HepG2 (cell line): ENCODE data around the gene ZFYVE26. TPM values are rescaled to one million over a fixed set of nuclear protein-coding genes. Genes with fewer than 3 reads are reported as not detected.

ENCODE experiments used
- ATAC-seq: fragments of 200-7000 bp; cut with Tn5 transposase; 3 replicates; pipeline ENCODE4 v1.9.1; 2020; ENCODE audit warnings: mild to moderate bottlenecking, moderate library complexity
- BruUV-seq: library from RNA; stranded (reverse); fragments of 400-500 nt; replicated peaks from 2 replicates; lab custom pipeline; 2021; lab: Mats Ljungman, UMichigan
- CTCF ChIA-PET: fragments of 300-600 bp; formaldehyde crosslinking; extraction: SDS; loops from one replicate; lab custom pipeline; 2021; ENCODE audit warnings: low total read pairs, inconsistent platforms, low intra/inter-chr PET ratio; lab: Yijun Ruan, JAX
- POLR2A ChIA-PET: fragments of 350-600 bp; sonication (Branson Sonifier 250); formaldehyde crosslinking; loops from one replicate; lab custom pipeline; 2020; ENCODE audit warnings: antibody characterized with exemption, inconsistent platforms; lab: Yijun Ruan, JAX
- DNase-seq: peaks from one replicate; pipeline ENCODE4 v3.0.0-alpha.2; 2015; ENCODE audit warnings: low spot score
- FAIRE-seq: peaks from 3 replicates; lab custom pipeline; 2011; peaks lifted over from hg19 to GRCh38; lab: Jason Lieb, UNC
- H2AFZ ChIP-seq: one replicate; pipeline ENCODE4 v1.6.1; 2011; ENCODE audit warnings: low read length, inconsistent platforms
- H3K27ac ChIP-seq: fragments of 300-600 bp; 3 replicates; pipeline ENCODE4 v1.8.0; 2011; ENCODE audit warnings: mixed run types, mild to moderate bottlenecking, mixed read lengths, low read length, inconsistent platforms; ENCODE audit not compliant: insufficient read depth; ENCODE audit errors: extremely low read length
- H3K27me3 ChIP-seq, 2 experiments: fragments of 200-600 bp in 1 of 2; 2 replicates in 1 of 2; 3 replicates in 1 of 2; pipeline versions ENCODE4 v1.6.0 to v1.8.0; 2011; ENCODE audit warnings: low read length in 2 of 2, mild to moderate bottlenecking in 2 of 2, moderate library complexity in 2 of 2, inconsistent platforms in 1 of 2; ENCODE audit not compliant: insufficient read depth in 2 of 2, control insufficient read depth in 1 of 2
- H3K36me3 ChIP-seq, 2 experiments: fragments of 200-600 bp in 1 of 2; replicated peaks in 1 of 2; 2 replicates in 1 of 2; 3 replicates in 1 of 2; pipeline versions ENCODE4 v1.5.1 to v1.8.0; 2011; ENCODE audit warnings: low read length in 2 of 2, inconsistent platforms in 1 of 2; ENCODE audit not compliant: insufficient read depth in 2 of 2, control insufficient read depth in 1 of 2
- H3K4me1 ChIP-seq: 2 replicates; pipeline ENCODE4 v1.5.1; 2012; ENCODE audit warnings: low read length, inconsistent platforms; ENCODE audit not compliant: insufficient read depth
- H3K4me2 ChIP-seq: 2 replicates; pipeline ENCODE4 v1.6.0; 2011; ENCODE audit warnings: low read depth, low read length, inconsistent platforms
- H3K4me3 ChIP-seq, 3 experiments: fragments of 200-600 bp in 1 of 3; sonication (generic), shearing (Covaris generic) in 1 of 3; replicated peaks in 1 of 3; 2 replicates each; pipeline ENCODE4 v1.5.1; 2011 to 2016; ENCODE audit warnings: low read length in 3 of 3, inconsistent platforms in 2 of 3, low read depth in 2 of 3, mild to moderate bottlenecking in 2 of 3, control low read depth in 1 of 3, mixed read lengths in 1 of 3; ENCODE audit not compliant: insufficient read depth in 1 of 3
- H3K79me2 ChIP-seq: one replicate; pipeline ENCODE4 v1.6.1; 2011; ENCODE audit warnings: low read length, inconsistent platforms; ENCODE audit not compliant: insufficient read depth
- H3K9ac ChIP-seq: 2 replicates; pipeline ENCODE4 v1.6.0; 2011; ENCODE audit warnings: mild to moderate bottlenecking, low read depth, low read length, inconsistent platforms; ENCODE audit not compliant: insufficient read depth
- H3K9me3 ChIP-seq: 2 replicates; pipeline ENCODE4 v1.5.1; 2012; ENCODE audit warnings: mild to moderate bottlenecking, low read length
- H4K20me1 ChIP-seq: 2 replicates; pipeline ENCODE4 v1.6.0; 2011; ENCODE audit warnings: inconsistent platforms, mild to moderate bottlenecking, low read length, moderate library complexity; ENCODE audit not compliant: insufficient read depth
- MYC ChIP-seq: sonication (generic); formaldehyde crosslinking; IDR thresholded peaks from 2 replicates; pipeline ENCODE4 v1.9.0; 2021; ENCODE audit warnings: missing genetic modification reagents, borderline replicate concordance
- PRPF4 ChIP-seq: fragments of 200-400 bp; formaldehyde crosslinking; IDR thresholded peaks from 2 replicates; pipeline ENCODE4 v1.6.1; 2016; ENCODE audit warnings: low read length, low read depth; ENCODE audit not compliant: poor library complexity, severe bottlenecking
- RFX5 ChIP-seq: IDR thresholded peaks from 2 replicates; pipeline ENCODE4 v1.6.1; 2011; ENCODE audit warnings: low read depth, low read length, improper control_type of control experiment
- ZBTB38 ChIP-seq: sonication (generic); formaldehyde crosslinking; IDR thresholded peaks from 2 replicates; pipeline ENCODE4 v1.5.1; 2020; ENCODE audit warnings: mild to moderate bottlenecking, missing genetic modification reagents
- ZNF564 ChIP-seq: sonication (generic); formaldehyde crosslinking; IDR thresholded peaks from 2 replicates; pipeline ENCODE4 v1.8.1; 2023; ENCODE audit warnings: mild to moderate bottlenecking, missing genetic modification reagents
- ZNF614 ChIP-seq: IDR thresholded peaks from 2 replicates; pipeline ENCODE4 v1.6.1; 2018; ENCODE audit warnings: missing biosample characterization, missing genetic modification reagents, inconsistent platforms, borderline replicate concordance
- ZNF615 ChIP-seq: sonication (generic); formaldehyde crosslinking; IDR thresholded peaks from 2 replicates; pipeline ENCODE4 v1.5.0; 2020; ENCODE audit warnings: mild to moderate bottlenecking, missing genetic modification reagents, borderline replicate concordance
- ZNF780A ChIP-seq: sonication (generic); formaldehyde crosslinking; IDR thresholded peaks from 2 replicates; pipeline ENCODE4 v1.8.0; 2022; ENCODE audit warnings: mild to moderate bottlenecking, missing genetic modification reagents, moderate library complexity
- ZSCAN20 ChIP-seq: sonication (generic); formaldehyde crosslinking; IDR thresholded peaks from 2 replicates; pipeline ENCODE4 v1.4.0; 2020; ENCODE audit warnings: missing genetic modification reagents, mild to moderate bottlenecking, borderline replicate concordance
- WGBS: methylation state at CpG from one replicate; pipeline ENCODE4 v1.1.6; 2017; ENCODE audit warnings: low lambda C conversion rate; 5-methylcytosine and 5-hydroxymethylcytosine counted together
- in situ Hi-C: cut with HindIII; loops from 2 replicates; pipeline ENCODE4 v1.10.0; 2017; ENCODE audit warnings: low pct_unique_long_range_greater_than_20kb; ENCODE audit not compliant: extremely low pct_ligation_motif_present
- intact Hi-C: fragments of 100-400 bp; cut with micrococcal nuclease; formaldehyde crosslinking; loops from one replicate; pipeline ENCODE4 v1.10.0; 2022; ENCODE audit not compliant: unreplicated experiment
- polyA plus RNA-seq, 8 experiments: library from polyadenylated mRNA; depleted of rRNA in 3 of 8; stranded (reverse) in 7 of 8; unstranded in 1 of 8; fragments of >200 nt; fragmentation: Illumina TruSeq in 4 of 8; extraction: Trizol in 4 of 8; gene quantifications; 2 replicates each; pipeline versions ENCODE4 v1.2.1 to v1.2.3, GENCODE V29; 2011 to 2016; ENCODE audit warnings: low read depth in 4 of 8, missing spikeins in 1 of 8, mixed read lengths in 1 of 8; ENCODE audit not compliant: insufficient read depth in 1 of 8
- total RNA-seq, 5 experiments: library from RNA; depleted of rRNA; stranded (reverse); fragments of >200 nt; fragmentation: Illumina TruSeq; extraction: Trizol; gene quantifications; 2 replicates each; pipeline ENCODE4 v1.2.3, GENCODE V29; 2016; ENCODE audit warnings: low read depth in 1 of 5
- TF ChIP-seq, protein P1 (sequence below): sonication (generic); formaldehyde crosslinking; IDR thresholded peaks from 2 replicates; pipeline ENCODE4 v1.4.0; 2020; ENCODE audit warnings: missing genetic modification reagents
- TF ChIP-seq, protein P2 (sequence below): sonication (generic); formaldehyde crosslinking; IDR thresholded peaks from 2 replicates; pipeline ENCODE4 v1.4.0; 2020; ENCODE audit warnings: missing genetic modification reagents, borderline replicate concordance
- TF ChIP-seq, protein P3 (sequence below): sonication (generic); formaldehyde crosslinking; IDR thresholded peaks from 2 replicates; pipeline ENCODE4 v1.4.0; 2020; ENCODE audit warnings: missing genetic modification reagents
- TF ChIP-seq, protein P4 (sequence below), 2 experiments: IDR thresholded peaks; 2 replicates each; pipeline ENCODE4 v1.6.1; 2011 to 2012; ENCODE audit warnings: low read length in 2 of 2, borderline replicate concordance in 1 of 2, low read depth in 1 of 2, mild to moderate bottlenecking in 1 of 2, moderate library complexity in 1 of 2

ZFYVE26 gene
- total and polyA plus RNA-seq, 2 of the 13 experiments (the other 11 are each of a cell fraction or from before 2014, with no cell fraction given) = 13.6 to 16.4 TPM

DNA sequence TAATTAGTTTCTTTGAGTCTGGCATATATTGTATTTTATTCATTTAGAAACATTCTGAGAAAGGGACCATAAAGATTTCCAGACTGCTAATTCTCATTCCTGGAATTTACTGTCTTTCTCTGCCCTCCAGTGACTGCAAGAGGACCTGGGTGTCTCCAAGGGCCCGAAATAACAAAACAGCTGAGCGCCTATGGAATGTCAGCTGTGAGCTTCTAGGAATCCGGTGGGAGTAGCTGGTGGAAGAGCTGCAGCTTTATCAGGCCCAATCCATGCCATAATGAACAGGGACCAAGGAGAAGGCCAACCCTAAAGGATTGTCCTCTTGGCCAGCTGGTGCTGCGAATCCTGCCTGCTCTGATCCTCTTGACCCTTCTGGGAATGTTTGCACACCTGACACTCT is 82.8 kb downstream of the ZFYVE26 start:
- POLR2A ChIA-PET = no interaction called here
- no peak overlapping the region for H2AFZ ChIP-seq
- TF ChIP-seq RFX5 (no peak), ZNF780A (no peak), ZBTB38 (no peak), ZNF564 (CRISPR knock-in tag) (no peak), PRPF4 (no peak), ZSCAN20 (CRISPR knock-in tag) (no peak), ZNF615 (CRISPR knock-in tag) (no peak), ZNF614 (CRISPR knock-in tag) (no peak), MYC (CRISPR knock-in tag) (no peak)
- TF ChIP-seq, protein P1, sequence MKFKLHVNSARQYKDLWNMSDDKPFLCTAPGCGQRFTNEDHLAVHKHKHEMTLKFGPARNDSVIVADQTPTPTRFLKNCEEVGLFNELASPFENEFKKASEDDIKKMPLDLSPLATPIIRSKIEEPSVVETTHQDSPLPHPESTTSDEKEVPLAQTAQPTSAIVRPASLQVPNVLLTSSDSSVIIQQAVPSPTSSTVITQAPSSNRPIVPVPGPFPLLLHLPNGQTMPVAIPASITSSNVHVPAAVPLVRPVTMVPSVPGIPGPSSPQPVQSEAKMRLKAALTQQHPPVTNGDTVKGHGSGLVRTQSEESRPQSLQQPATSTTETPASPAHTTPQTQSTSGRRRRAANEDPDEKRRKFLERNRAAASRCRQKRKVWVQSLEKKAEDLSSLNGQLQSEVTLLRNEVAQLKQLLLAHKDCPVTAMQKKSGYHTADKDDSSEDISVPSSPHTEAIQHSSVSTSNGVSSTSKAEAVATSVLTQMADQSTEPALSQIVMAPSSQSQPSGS (CRISPR knock-in tag) = no peak
- TF ChIP-seq, protein P2, sequence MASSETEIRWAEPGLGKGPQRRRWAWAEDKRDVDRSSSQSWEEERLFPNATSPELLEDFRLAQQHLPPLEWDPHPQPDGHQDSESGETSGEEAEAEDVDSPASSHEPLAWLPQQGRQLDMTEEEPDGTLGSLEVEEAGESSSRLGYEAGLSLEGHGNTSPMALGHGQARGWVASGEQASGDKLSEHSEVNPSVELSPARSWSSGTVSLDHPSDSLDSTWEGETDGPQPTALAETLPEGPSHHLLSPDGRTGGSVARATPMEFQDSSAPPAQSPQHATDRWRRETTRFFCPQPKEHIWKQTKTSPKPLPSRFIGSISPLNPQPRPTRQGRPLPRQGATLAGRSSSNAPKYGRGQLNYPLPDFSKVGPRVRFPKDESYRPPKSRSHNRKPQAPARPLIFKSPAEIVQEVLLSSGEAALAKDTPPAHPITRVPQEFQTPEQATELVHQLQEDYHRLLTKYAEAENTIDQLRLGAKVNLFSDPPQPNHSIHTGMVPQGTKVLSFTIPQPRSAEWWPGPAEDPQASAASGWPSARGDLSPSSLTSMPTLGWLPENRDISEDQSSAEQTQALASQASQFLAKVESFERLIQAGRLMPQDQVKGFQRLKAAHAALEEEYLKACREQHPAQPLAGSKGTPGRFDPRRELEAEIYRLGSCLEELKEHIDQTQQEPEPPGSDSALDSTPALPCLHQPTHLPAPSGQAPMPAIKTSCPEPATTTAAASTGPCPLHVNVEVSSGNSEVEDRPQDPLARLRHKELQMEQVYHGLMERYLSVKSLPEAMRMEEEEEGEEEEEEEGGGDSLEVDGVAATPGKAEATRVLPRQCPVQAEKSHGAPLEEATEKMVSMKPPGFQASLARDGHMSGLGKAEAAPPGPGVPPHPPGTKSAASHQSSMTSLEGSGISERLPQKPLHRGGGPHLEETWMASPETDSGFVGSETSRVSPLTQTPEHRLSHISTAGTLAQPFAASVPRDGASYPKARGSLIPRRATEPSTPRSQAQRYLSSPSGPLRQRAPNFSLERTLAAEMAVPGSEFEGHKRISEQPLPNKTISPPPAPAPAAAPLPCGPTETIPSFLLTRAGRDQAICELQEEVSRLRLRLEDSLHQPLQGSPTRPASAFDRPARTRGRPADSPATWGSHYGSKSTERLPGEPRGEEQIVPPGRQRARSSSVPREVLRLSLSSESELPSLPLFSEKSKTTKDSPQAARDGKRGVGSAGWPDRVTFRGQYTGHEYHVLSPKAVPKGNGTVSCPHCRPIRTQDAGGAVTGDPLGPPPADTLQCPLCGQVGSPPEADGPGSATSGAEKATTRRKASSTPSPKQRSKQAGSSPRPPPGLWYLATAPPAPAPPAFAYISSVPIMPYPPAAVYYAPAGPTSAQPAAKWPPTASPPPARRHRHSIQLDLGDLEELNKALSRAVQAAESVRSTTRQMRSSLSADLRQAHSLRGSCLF = no peak
- TF ChIP-seq, protein P3, sequence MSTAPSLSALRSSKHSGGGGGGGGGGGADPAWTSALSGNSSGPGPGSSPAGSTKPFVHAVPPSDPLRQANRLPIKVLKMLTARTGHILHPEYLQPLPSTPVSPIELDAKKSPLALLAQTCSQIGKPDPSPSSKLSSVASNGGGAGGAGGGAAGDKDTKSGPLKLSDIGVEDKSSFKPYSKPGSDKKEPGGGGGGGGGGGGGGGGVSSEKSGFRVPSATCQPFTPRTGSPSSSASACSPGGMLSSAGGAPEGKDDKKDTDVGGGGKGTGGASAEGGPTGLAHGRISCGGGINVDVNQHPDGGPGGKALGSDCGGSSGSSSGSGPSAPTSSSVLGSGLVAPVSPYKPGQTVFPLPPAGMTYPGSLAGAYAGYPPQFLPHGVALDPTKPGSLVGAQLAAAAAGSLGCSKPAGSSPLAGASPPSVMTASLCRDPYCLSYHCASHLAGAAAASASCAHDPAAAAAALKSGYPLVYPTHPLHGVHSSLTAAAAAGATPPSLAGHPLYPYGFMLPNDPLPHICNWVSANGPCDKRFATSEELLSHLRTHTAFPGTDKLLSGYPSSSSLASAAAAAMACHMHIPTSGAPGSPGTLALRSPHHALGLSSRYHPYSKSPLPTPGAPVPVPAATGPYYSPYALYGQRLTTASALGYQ (CRISPR knock-in tag) = no peak
- TF ChIP-seq, protein P4, sequence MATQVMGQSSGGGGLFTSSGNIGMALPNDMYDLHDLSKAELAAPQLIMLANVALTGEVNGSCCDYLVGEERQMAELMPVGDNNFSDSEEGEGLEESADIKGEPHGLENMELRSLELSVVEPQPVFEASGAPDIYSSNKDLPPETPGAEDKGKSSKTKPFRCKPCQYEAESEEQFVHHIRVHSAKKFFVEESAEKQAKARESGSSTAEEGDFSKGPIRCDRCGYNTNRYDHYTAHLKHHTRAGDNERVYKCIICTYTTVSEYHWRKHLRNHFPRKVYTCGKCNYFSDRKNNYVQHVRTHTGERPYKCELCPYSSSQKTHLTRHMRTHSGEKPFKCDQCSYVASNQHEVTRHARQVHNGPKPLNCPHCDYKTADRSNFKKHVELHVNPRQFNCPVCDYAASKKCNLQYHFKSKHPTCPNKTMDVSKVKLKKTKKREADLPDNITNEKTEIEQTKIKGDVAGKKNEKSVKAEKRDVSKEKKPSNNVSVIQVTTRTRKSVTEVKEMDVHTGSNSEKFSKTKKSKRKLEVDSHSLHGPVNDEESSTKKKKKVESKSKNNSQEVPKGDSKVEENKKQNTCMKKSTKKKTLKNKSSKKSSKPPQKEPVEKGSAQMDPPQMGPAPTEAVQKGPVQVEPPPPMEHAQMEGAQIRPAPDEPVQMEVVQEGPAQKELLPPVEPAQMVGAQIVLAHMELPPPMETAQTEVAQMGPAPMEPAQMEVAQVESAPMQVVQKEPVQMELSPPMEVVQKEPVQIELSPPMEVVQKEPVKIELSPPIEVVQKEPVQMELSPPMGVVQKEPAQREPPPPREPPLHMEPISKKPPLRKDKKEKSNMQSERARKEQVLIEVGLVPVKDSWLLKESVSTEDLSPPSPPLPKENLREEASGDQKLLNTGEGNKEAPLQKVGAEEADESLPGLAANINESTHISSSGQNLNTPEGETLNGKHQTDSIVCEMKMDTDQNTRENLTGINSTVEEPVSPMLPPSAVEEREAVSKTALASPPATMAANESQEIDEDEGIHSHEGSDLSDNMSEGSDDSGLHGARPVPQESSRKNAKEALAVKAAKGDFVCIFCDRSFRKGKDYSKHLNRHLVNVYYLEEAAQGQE (IDR thresholded peaks at IDR 0.05; ENCODE audit: borderline replicate concordance in 1 of 2, low read depth in 1 of 2, low read length in 2 of 2) = no peak

More for the DNA sequence above, 82.8 kb downstream of the ZFYVE26 start:
- no peaks in the 10 kb centered on the region for H4K20me1 ChIP-seq
- H3K79me2 ChIP-seq = no peaks in the 10 kb centered on the region
- no peak overlapping the region for H3K4me2 ChIP-seq
- intact Hi-C loops = no loop called here
- in situ Hi-C loops = no loop called here
- no peaks in the 10 kb centered on the region for H3K27me3 ChIP-seq
- no peaks in the 10 kb centered on the region for H3K9me3 ChIP-seq
- WGBS = 82% methylated on average over 3 of the region's 4 CpGs
- no peaks in the 10 kb centered on the region for H3K36me3 ChIP-seq
- H3K4me1 ChIP-seq = peaks cover 49% of the 10 kb centered on the region
- no TSS peak for BruUV-seq
- no peak overlapping the region for H3K4me3 ChIP-seq
- no peak overlapping the region for H3K9ac ChIP-seq
- ATAC-seq (no peak), FAIRE-seq (no peak), DNase-seq (no peak)
- CTCF ChIA-PET = no interaction called here
- no peak overlapping the region for H3K27ac ChIP-seq
